SU-DHL-6 (cell line): Measurements from ENCODE around the gene DCLK3.

ENCODE experiments used
- H2AFZ ChIP-seq: fragments of 200-600 bp; sonication (generic); 2 replicates; pipeline ENCODE4 v1.6.1; 2014; ENCODE audit warnings: low read depth, mild to moderate bottlenecking, moderate library complexity, mixed read lengths, antibody characterized with exemption, low read length; ENCODE audit not compliant: severe bottlenecking
- H3F3A ChIP-seq: fragments of 200-600 bp; shearing (Covaris generic); 2 replicates; pipeline ENCODE4 v1.6.0; 2016; ENCODE audit warnings: antibody characterized with exemption, mild to moderate bottlenecking; ENCODE audit not compliant: insufficient read depth
- H3K27ac ChIP-seq: fragments of 200-600 bp; sonication (generic); 2 replicates; pipeline ENCODE4 v1.5.1; 2016; ENCODE audit warnings: low read depth, mild to moderate bottlenecking, low read length, moderate library complexity, mixed read lengths
- H3K27me3 ChIP-seq: fragments of 200-600 bp; sonication (generic), shearing (Covaris generic); 2 replicates; pipeline ENCODE4 v1.6.0; 2014; ENCODE audit warnings: mild to moderate bottlenecking, low read length
- H3K36me3 ChIP-seq: fragments of 200-600 bp; sonication (generic); 2 replicates; pipeline ENCODE4 v1.6.1; 2014; ENCODE audit warnings: mild to moderate bottlenecking, low read length, mixed read lengths
- H3K4me2 ChIP-seq: fragments of 300-600, 200-600 bp; shearing (Covaris generic), sonication (generic); 2 replicates; pipeline ENCODE4 v1.6.0; 2014; ENCODE audit warnings: low read length, low read depth, mild to moderate bottlenecking; ENCODE audit not compliant: poor library complexity, severe bottlenecking
- H3K4me3 ChIP-seq: fragments of 200-600 bp; sonication (generic); 2 replicates; pipeline ENCODE4 v1.5.1; 2014; ENCODE audit warnings: antibody characterized with exemption, low read length, mild to moderate bottlenecking, mixed read lengths; ENCODE audit not compliant: insufficient read depth, poor library complexity, severe bottlenecking
- H3K79me2 ChIP-seq: fragments of 200-600 bp; sonication (generic); 2 replicates; pipeline ENCODE4 v1.6.1; 2014; ENCODE audit warnings: mild to moderate bottlenecking, low read length, moderate library complexity; ENCODE audit not compliant: insufficient read depth
- H3K9ac ChIP-seq: fragments of 200-600 bp; sonication (generic); 2 replicates; pipeline ENCODE4 v1.7.0; 2014; ENCODE audit warnings: mild to moderate bottlenecking, low read length
- H3K9me2 ChIP-seq: fragments of 200-600 bp; sonication (generic); replicated peaks from 2 replicates; pipeline ENCODE4 v1.6.1; 2014; ENCODE audit warnings: low read length; ENCODE audit not compliant: insufficient read depth
- H3K9me3 ChIP-seq: fragments of 200-600 bp; sonication (generic); 2 replicates; pipeline ENCODE4 v1.6.1; 2014; ENCODE audit warnings: low read length, mixed read lengths; ENCODE audit not compliant: insufficient read depth
- H4K20me1 ChIP-seq: fragments of 200-600 bp; sonication (generic); 2 replicates; pipeline ENCODE4 v1.6.1; 2014; ENCODE audit warnings: low read depth, mild to moderate bottlenecking, antibody characterized with exemption, low read length, moderate library complexity, mixed read lengths
- CTCF ChIP-seq: fragments of 200-600 bp; sonication (generic); IDR thresholded peaks from one replicate; pipeline ENCODE4 v1.5.1; 2017; ENCODE audit warnings: antibody characterized with exemption, mild to moderate bottlenecking, low read length, moderate library complexity; ENCODE audit not compliant: insufficient read depth, poor library complexity, severe bottlenecking
- EZH2phosphoT487 ChIP-seq: fragments of 200-600 bp; sonication (generic), shearing (Covaris generic); conservative IDR thresholded peaks from 2 replicates; pipeline ENCODE4 v1.6.1; 2018; ENCODE audit warnings: mild to moderate bottlenecking, antibody characterized with exemption, low read length, moderate library complexity, mixed read lengths

DCLK3 gene

GRCh38 chr3:36679384-36680200 lies 84.8 kb downstream of the DCLK3 start:
- Histone ChIP-seq H4K20me1 (no peaks in the 10 kb centered on the region), H3K79me2 (no peaks in the 10 kb centered on the region), H3K9me3 (no peaks in the 10 kb centered on the region), H3K36me3 (no peaks in the 10 kb centered on the region), H3K27ac (no peak overlapping the region), H3K9ac (no peak overlapping the region), H2AFZ (no peak overlapping the region), H3K4me2 (no peak overlapping the region), H3F3A (no peaks in the 10 kb centered on the region), H3K27me3 (no peaks in the 10 kb centered on the region), H3K9me2 (no peaks in the 10 kb centered on the region), H3K4me3 (no peak overlapping the region)
- TF ChIP-seq EZH2phosphoT487 (no peak), CTCF (no peak)

- Histone ChIP-seq H3K4me2 (no peak overlapping the region), H4K20me1 (no peaks in the 10 kb centered on the region), H3K27me3 (no peaks in the 10 kb centered on the region), H3K27ac (no peak overlapping the region), H3K9me3 (no peaks in the 10 kb centered on the region), H3K9ac (no peak overlapping the region), H3F3A (no peaks in the 10 kb centered on the region), H3K4me3 (no peak overlapping the region), H3K79me2 (no peaks in the 10 kb centered on the region), H2AFZ (no peak overlapping the region), H3K36me3 (no peaks in the 10 kb centered on the region), H3K9me2 (no peaks in the 10 kb centered on the region)
- TF ChIP-seq EZH2phosphoT487 = no peak
- no peak for TF ChIP-seq CTCF
Observed at GRCh38 chr3:36678216-36679013, 85.9 kb downstream of the DCLK3 start.

GRCh38 chr3:36677331-36678007 lies 86.9 kb downstream of the DCLK3 start:
- Histone ChIP-seq H3K9me3 (no peaks in the 10 kb centered on the region), H3K36me3 (no peaks in the 10 kb centered on the region), H4K20me1 (no peaks in the 10 kb centered on the region), H3K4me3 (no peak overlapping the region), H2AFZ (no peak overlapping the region), H3K27me3 (no peaks in the 10 kb centered on the region), H3K79me2 (no peaks in the 10 kb centered on the region), H3F3A (no peaks in the 10 kb centered on the region), H3K27ac (no peak overlapping the region), H3K9me2 (no peaks in the 10 kb centered on the region), H3K4me2 (no peak overlapping the region), H3K9ac (no peak overlapping the region)
- TF ChIP-seq EZH2phosphoT487 (no peak), CTCF (no peak)
